ENCODE data around the gene OR4E1. TPM values are rescaled to one million over a fixed set of nuclear protein-coding genes. Genes with fewer than 3 reads are reported as not detected.

OR4E1 gene
- total and polyA plus RNA-seq, 7 experiments from 2014 or later, result 0.07 to 0.19 (median 0.12) TPM; not detected in 3

- Mint-ChIP-seq H3K9me3 (peaks cover 0 to 9% (median 0%) of the 10 kb centered on the region in 11 donors), H3K27me3 (peaks cover 8 to 47% (median 41%) of the 10 kb centered on the region in 5 donors), H3K4me3 (no peak overlapping the region), H3K27ac (no peak overlapping the region), H3K36me3 (peaks cover 0 to 4% (median 0%) of the 10 kb centered on the region in 5 donors), H3K4me1 (peaks cover 0 to 2% (median 0%) of the 10 kb centered on the region in 7 donors)
- ATAC-seq (no peak), DNase-seq (no peak)
- Histone ChIP-seq H3K4me3 (ENCODE audit: low read length) (no peak overlapping the region), H3K4me1 (ENCODE audit: control insufficient read depth in 2 of 2, insufficient read depth in 2 of 2, low read length in 2 of 2) (no peaks in the 10 kb centered on the region), H3K27ac (ENCODE audit: low read depth, low read length) (no peak overlapping the region), H3K27me3 (ENCODE audit: control insufficient read depth in 2 of 2, insufficient read depth in 2 of 2, low read length in 2 of 2) (no peaks in the 10 kb centered on the region), H3K9me3 (ENCODE audit: control insufficient read depth in 2 of 3, low read length in 3 of 3) (no peaks in the 10 kb centered on the region), H3K36me3 (ENCODE audit: control insufficient read depth in 2 of 3, insufficient read depth in 3 of 3, low read length in 3 of 3) (no peaks in the 10 kb centered on the region)
- ChIA-PET POLR2A (no interaction called here), CTCF (no interaction called here)
- intact Hi-C loops (cut with micrococcal nuclease), result no loop called here
Observed at GRCh38 chr14:21668377-21668776, 5.2 kb downstream of the OR4E1 start.

GRCh38 chr14:21656980-21657379 is 16.6 kb downstream of the OR4E1 start:
- H3K36me3 ChIP-seq (ENCODE audit: control insufficient read depth in 2 of 3, insufficient read depth in 3 of 3, low read length in 3 of 3), result no peaks in the 10 kb centered on the region
- Mint-ChIP-seq H3K27me3 (peaks cover 13 to 21% (median 17%) of the 10 kb centered on the region in 5 donors), H3K36me3 (no peaks in the 10 kb centered on the region), H3K4me3 (no peak overlapping the region), H3K4me1 (peaks cover 0 to 2% (median 0%) of the 10 kb centered on the region in 7 donors), H3K27ac (no peak overlapping the region), H3K9me3 (no peaks in the 10 kb centered on the region)
- DNase-seq (no peak), ATAC-seq (no peak)
- intact Hi-C loops (cut with micrococcal nuclease), result no loop called here
- no peak overlapping the region for H3K4me3 ChIP-seq (ENCODE audit: low read length)
- no peaks in the 10 kb centered on the region for H3K9me3 ChIP-seq (ENCODE audit: control insufficient read depth in 2 of 3, low read length in 3 of 3)
- no peaks in the 10 kb centered on the region for H3K27me3 ChIP-seq (ENCODE audit: control insufficient read depth in 2 of 2, insufficient read depth in 2 of 2, low read length in 2 of 2)
- no peak overlapping the region for H3K27ac ChIP-seq (ENCODE audit: low read depth, low read length)
- ChIA-PET CTCF (no interaction called here), POLR2A (no interaction called here)
- no peaks in the 10 kb centered on the region for H3K4me1 ChIP-seq (ENCODE audit: control insufficient read depth in 2 of 2, insufficient read depth in 2 of 2, low read length in 2 of 2)

- peaks cover 16 to 30% (median 18%) of the 10 kb centered on the region in 5 donors for H3K27me3 Mint-ChIP-seq
- no peak overlapping the region for H3K4me3 Mint-ChIP-seq
- Histone ChIP-seq H3K36me3 (ENCODE audit: control insufficient read depth in 2 of 3, insufficient read depth in 3 of 3, low read length in 3 of 3) (no peaks in the 10 kb centered on the region), H3K4me1 (ENCODE audit: control insufficient read depth in 2 of 2, insufficient read depth in 2 of 2, low read length in 2 of 2) (no peaks in the 10 kb centered on the region), H3K4me3 (ENCODE audit: low read length) (no peak overlapping the region), H3K27me3 (ENCODE audit: control insufficient read depth in 2 of 2, insufficient read depth in 2 of 2, low read length in 2 of 2) (no peaks in the 10 kb centered on the region), H3K27ac (ENCODE audit: low read depth, low read length) (no peak overlapping the region), H3K9me3 (ENCODE audit: control insufficient read depth in 2 of 3, low read length in 3 of 3) (no peaks in the 10 kb centered on the region)
- DNase-seq (no peak), ATAC-seq (no peak)
- no peaks in the 10 kb centered on the region for H3K36me3 Mint-ChIP-seq
- ChIA-PET CTCF (no interaction called here), POLR2A (no interaction called here)
- peaks cover 0 to 2% (median 0%) of the 10 kb centered on the region in 7 donors for H3K4me1 Mint-ChIP-seq
- H3K27ac Mint-ChIP-seq, result no peak overlapping the region
- intact Hi-C loops (cut with micrococcal nuclease), result no loop called here
- H3K9me3 Mint-ChIP-seq, result peaks cover 0 to 2% (median 0%) of the 10 kb centered on the region in 11 donors
Observed at GRCh38 chr14:21654215-21654614, 19.4 kb downstream of the OR4E1 start.

DNA sequence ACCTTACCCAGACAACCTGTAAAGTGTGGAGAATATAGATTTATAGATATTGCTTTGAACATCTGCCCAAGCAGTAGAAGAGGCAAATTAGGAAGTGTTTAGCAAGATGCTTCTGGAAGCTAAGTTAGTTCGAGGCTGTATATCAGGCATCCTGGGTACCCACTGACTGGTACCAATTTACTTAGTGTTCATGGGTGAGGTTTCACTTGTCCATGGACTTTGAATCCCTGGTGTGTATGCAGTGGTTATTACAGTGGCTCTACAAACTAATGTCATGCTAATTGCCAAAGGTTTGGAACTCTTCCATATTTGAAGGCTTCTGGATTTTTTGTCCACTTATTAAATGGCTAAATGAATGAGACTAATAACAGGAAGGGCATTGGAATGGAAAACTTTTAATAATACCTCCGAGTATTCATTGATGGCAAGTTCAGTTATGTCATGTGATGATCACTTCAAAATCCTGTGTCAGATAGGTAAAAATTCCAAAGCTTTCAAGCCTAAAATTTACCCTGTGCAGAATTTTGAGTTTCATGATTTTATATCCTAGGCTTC is 20.2 kb downstream of the OR4E1 start, which contains the start of gene OR4E2:
Gene OR4E2 (plus strand): TSS at position 505 of the 555 bp plus-strand sequence. CDS start 11,248 bp downstream, outside the sequence.
- Histone ChIP-seq H3K4me3 (ENCODE audit: low read length) (no peak within 1 kb of the TSS), H3K27me3 (ENCODE audit: control insufficient read depth in 2 of 2, insufficient read depth in 2 of 2, low read length in 2 of 2) (no peaks in the 10 kb centered on the region), H3K4me1 (ENCODE audit: control insufficient read depth in 2 of 2, insufficient read depth in 2 of 2, low read length in 2 of 2) (no peaks in the 10 kb centered on the region), H3K27ac (ENCODE audit: low read depth, low read length) (no peak within 1 kb of the TSS), H3K9me3 (ENCODE audit: control insufficient read depth in 2 of 3, low read length in 3 of 3) (no peaks in the 10 kb centered on the region), H3K36me3 (ENCODE audit: control insufficient read depth in 2 of 3, insufficient read depth in 3 of 3, low read length in 3 of 3) (no peaks in the 10 kb centered on the region)
- Mint-ChIP-seq H3K9me3 (peaks cover 0 to 7% (median 0%) of the 10 kb centered on the region in 11 donors), H3K27me3 (peaks cover 14 to 29% (median 22%) of the 10 kb centered on the region in 5 donors), H3K4me3 (no peak within 1 kb of the TSS), H3K27ac (no peak within 1 kb of the TSS), H3K4me1 (peaks cover 0 to 2% (median 0%) of the 10 kb centered on the region in 7 donors), H3K36me3 (no peaks in the 10 kb centered on the region)
- intact Hi-C loops (cut with micrococcal nuclease), result no loop called here
- no peak for ATAC-seq
- ChIA-PET POLR2A (no interaction called here), CTCF (no interaction called here)
- no peak for DNase-seq

GRCh38 chr14:21652209-21652808 is 21.3 kb downstream of the OR4E1 start:
- intact Hi-C loops (cut with micrococcal nuclease), result no loop called here
- ChIA-PET POLR2A (no interaction called here), CTCF (no interaction called here)
- H3K9me3 ChIP-seq (ENCODE audit: control insufficient read depth in 2 of 3, low read length in 3 of 3), result no peaks in the 10 kb centered on the region
- no peaks in the 10 kb centered on the region for H3K4me1 ChIP-seq (ENCODE audit: control insufficient read depth in 2 of 2, insufficient read depth in 2 of 2, low read length in 2 of 2)
- no peak overlapping the region for H3K27ac ChIP-seq (ENCODE audit: low read depth, low read length)
- Mint-ChIP-seq H3K36me3 (no peaks in the 10 kb centered on the region), H3K27ac (no peak overlapping the region), H3K4me3 (no peak overlapping the region), H3K4me1 (no peaks in the 10 kb centered on the region), H3K9me3 (peaks cover 0 to 9% (median 0%) of the 10 kb centered on the region in 11 donors), H3K27me3 (peaks cover 10 to 29% (median 23%) of the 10 kb centered on the region in 5 donors)
- no peaks in the 10 kb centered on the region for H3K36me3 ChIP-seq (ENCODE audit: control insufficient read depth in 2 of 3, insufficient read depth in 3 of 3, low read length in 3 of 3)
- DNase-seq (no peak), ATAC-seq (no peak)
- H3K4me3 ChIP-seq (ENCODE audit: low read length), result no peak overlapping the region
- no peaks in the 10 kb centered on the region for H3K27me3 ChIP-seq (ENCODE audit: control insufficient read depth in 2 of 2, insufficient read depth in 2 of 2, low read length in 2 of 2)

- Histone ChIP-seq H3K9me3 (ENCODE audit: control insufficient read depth in 2 of 3, low read length in 3 of 3) (no peaks in the 10 kb centered on the region), H3K36me3 (ENCODE audit: control insufficient read depth in 2 of 3, insufficient read depth in 3 of 3, low read length in 3 of 3) (no peaks in the 10 kb centered on the region), H3K4me1 (ENCODE audit: control insufficient read depth in 2 of 2, insufficient read depth in 2 of 2, low read length in 2 of 2) (no peaks in the 10 kb centered on the region), H3K27me3 (ENCODE audit: control insufficient read depth in 2 of 2, insufficient read depth in 2 of 2, low read length in 2 of 2) (no peaks in the 10 kb centered on the region), H3K4me3 (ENCODE audit: low read length) (no peak overlapping the region), H3K27ac (ENCODE audit: low read depth, low read length) (no peak overlapping the region)
- DNase-seq (no peak), ATAC-seq (no peak)
- H3K27me3 Mint-ChIP-seq, result peaks cover 8 to 30% (median 23%) of the 10 kb centered on the region in 5 donors
- no peak overlapping the region for H3K27ac Mint-ChIP-seq
- CTCF ChIA-PET, result no interaction called here
- peaks cover 0 to 9% (median 0%) of the 10 kb centered on the region in 11 donors for H3K9me3 Mint-ChIP-seq
- POLR2A ChIA-PET, result no interaction called here
- no peak overlapping the region for H3K4me3 Mint-ChIP-seq
- H3K36me3 Mint-ChIP-seq, result no peaks in the 10 kb centered on the region
- H3K4me1 Mint-ChIP-seq, result peaks cover 0 to 4% (median 0%) of the 10 kb centered on the region in 7 donors
- intact Hi-C loops (cut with micrococcal nuclease), result no loop called here
Observed at GRCh38 chr14:21647380-21647779, 26.2 kb downstream of the OR4E1 start.
